Liver (tissue), 3 donors: ENCODE measurements around the gene ARHGAP10.

Experiments
- FOXA1 ChIP-seq: IDR thresholded peaks from 2 replicates; pipeline ENCODE4 v1.6.1; 2016; ENCODE audit warnings: antibody characterized with exemption
- GABPA ChIP-seq, 2 donors: IDR thresholded peaks in 1 of 2; conservative IDR thresholded peaks in 1 of 2; 2 replicates each; pipeline ENCODE4 v1.6.1; 2016; ENCODE audit warnings: antibody characterized with exemption in 2 of 2, mild to moderate bottlenecking in 1 of 2, moderate library complexity in 1 of 2
- JUND ChIP-seq, 2 donors: IDR thresholded peaks; 2 replicates each; pipeline ENCODE4 v1.6.1; 2016; ENCODE audit warnings: antibody characterized with exemption in 2 of 2
- RAD21 ChIP-seq, 2 donors: IDR thresholded peaks; 2 replicates each; pipeline ENCODE4 v1.6.1; 2016; ENCODE audit warnings: antibody characterized with exemption in 2 of 2, mild to moderate bottlenecking in 2 of 2
- RXRA ChIP-seq, 2 donors: IDR thresholded peaks; 2 replicates each; pipeline ENCODE4 v1.6.1; 2017 to 2018; ENCODE audit warnings: antibody characterized with exemption in 2 of 2, mild to moderate bottlenecking in 1 of 2
- SP1 ChIP-seq: IDR thresholded peaks from 2 replicates; pipeline ENCODE4 v1.6.1; 2018; ENCODE audit warnings: antibody characterized with exemption, mild to moderate bottlenecking
- TF ChIP-seq, protein P1 (sequence below): fragments of 150-350 bp; IDR thresholded peaks from 2 replicates; pipeline ENCODE4 v1.5.1; 2017; ENCODE audit warnings: improper control_type of control experiment, low read depth, low read length; ENCODE audit not compliant: missing input control
- TF ChIP-seq, protein P2 (sequence below): IDR thresholded peaks from 2 replicates; pipeline ENCODE4 v1.6.1; 2016; ENCODE audit warnings: antibody characterized with exemption, mild to moderate bottlenecking
- donor health status: healthy.
- donor health status: healthy.

- TF ChIP-seq RAD21 (IDR thresholded peaks at IDR 0.05) (no peak), GABPA (IDR thresholded peaks at IDR 0.05 in 1 of 2, conservative IDR thresholded peaks at IDR 0.05 in 1 of 2) (no peak), RXRA (IDR thresholded peaks at IDR 0.05) (peak in 1 of 2 donors; percentile 14), FOXA1 (no peak), SP1 (no peak), JUND (IDR thresholded peaks at IDR 0.05) (no peak)
- TF ChIP-seq, protein P1, sequence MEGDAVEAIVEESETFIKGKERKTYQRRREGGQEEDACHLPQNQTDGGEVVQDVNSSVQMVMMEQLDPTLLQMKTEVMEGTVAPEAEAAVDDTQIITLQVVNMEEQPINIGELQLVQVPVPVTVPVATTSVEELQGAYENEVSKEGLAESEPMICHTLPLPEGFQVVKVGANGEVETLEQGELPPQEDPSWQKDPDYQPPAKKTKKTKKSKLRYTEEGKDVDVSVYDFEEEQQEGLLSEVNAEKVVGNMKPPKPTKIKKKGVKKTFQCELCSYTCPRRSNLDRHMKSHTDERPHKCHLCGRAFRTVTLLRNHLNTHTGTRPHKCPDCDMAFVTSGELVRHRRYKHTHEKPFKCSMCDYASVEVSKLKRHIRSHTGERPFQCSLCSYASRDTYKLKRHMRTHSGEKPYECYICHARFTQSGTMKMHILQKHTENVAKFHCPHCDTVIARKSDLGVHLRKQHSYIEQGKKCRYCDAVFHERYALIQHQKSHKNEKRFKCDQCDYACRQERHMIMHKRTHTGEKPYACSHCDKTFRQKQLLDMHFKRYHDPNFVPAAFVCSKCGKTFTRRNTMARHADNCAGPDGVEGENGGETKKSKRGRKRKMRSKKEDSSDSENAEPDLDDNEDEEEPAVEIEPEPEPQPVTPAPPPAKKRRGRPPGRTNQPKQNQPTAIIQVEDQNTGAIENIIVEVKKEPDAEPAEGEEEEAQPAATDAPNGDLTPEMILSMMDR, result no peak
- TF ChIP-seq, protein P2, sequence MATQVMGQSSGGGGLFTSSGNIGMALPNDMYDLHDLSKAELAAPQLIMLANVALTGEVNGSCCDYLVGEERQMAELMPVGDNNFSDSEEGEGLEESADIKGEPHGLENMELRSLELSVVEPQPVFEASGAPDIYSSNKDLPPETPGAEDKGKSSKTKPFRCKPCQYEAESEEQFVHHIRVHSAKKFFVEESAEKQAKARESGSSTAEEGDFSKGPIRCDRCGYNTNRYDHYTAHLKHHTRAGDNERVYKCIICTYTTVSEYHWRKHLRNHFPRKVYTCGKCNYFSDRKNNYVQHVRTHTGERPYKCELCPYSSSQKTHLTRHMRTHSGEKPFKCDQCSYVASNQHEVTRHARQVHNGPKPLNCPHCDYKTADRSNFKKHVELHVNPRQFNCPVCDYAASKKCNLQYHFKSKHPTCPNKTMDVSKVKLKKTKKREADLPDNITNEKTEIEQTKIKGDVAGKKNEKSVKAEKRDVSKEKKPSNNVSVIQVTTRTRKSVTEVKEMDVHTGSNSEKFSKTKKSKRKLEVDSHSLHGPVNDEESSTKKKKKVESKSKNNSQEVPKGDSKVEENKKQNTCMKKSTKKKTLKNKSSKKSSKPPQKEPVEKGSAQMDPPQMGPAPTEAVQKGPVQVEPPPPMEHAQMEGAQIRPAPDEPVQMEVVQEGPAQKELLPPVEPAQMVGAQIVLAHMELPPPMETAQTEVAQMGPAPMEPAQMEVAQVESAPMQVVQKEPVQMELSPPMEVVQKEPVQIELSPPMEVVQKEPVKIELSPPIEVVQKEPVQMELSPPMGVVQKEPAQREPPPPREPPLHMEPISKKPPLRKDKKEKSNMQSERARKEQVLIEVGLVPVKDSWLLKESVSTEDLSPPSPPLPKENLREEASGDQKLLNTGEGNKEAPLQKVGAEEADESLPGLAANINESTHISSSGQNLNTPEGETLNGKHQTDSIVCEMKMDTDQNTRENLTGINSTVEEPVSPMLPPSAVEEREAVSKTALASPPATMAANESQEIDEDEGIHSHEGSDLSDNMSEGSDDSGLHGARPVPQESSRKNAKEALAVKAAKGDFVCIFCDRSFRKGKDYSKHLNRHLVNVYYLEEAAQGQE, result no peak
Observed at GRCh38 chr4:148060264-148061140, 328.6 kb downstream of the ARHGAP10 start.
